Body of pancreas (tissue), 4 donors: ENCODE measurements around the gene GDPD4.

Source experiments
- POLR2A ChIP-seq, 3 donors: fragments of 450-650 bp; IDR thresholded peaks; one replicate each; pipeline ENCODE4 v1.6.1; 2016; ENCODE audit warnings: antibody characterized with exemption in 3 of 3, mild to moderate bottlenecking in 2 of 3
- TF ChIP-seq, protein P1 (sequence below), 7 experiments: fragments of 450-650 bp in 4 of 7; fragments of 200-600 bp in 3 of 7; sonication (generic) in 3 of 7; IDR thresholded peaks; one replicate each; pipeline ENCODE4 v1.5.1; 2016 to 2019; ENCODE audit warnings: antibody characterized with exemption in 7 of 7

- TF ChIP-seq, protein P1, sequence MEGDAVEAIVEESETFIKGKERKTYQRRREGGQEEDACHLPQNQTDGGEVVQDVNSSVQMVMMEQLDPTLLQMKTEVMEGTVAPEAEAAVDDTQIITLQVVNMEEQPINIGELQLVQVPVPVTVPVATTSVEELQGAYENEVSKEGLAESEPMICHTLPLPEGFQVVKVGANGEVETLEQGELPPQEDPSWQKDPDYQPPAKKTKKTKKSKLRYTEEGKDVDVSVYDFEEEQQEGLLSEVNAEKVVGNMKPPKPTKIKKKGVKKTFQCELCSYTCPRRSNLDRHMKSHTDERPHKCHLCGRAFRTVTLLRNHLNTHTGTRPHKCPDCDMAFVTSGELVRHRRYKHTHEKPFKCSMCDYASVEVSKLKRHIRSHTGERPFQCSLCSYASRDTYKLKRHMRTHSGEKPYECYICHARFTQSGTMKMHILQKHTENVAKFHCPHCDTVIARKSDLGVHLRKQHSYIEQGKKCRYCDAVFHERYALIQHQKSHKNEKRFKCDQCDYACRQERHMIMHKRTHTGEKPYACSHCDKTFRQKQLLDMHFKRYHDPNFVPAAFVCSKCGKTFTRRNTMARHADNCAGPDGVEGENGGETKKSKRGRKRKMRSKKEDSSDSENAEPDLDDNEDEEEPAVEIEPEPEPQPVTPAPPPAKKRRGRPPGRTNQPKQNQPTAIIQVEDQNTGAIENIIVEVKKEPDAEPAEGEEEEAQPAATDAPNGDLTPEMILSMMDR (IDR thresholded peaks at IDR 0.05) = no peak
- no peak for TF ChIP-seq POLR2A (IDR thresholded peaks at IDR 0.05)
Measured at GRCh38 chr11:77206264-77207018, 95.0 kb downstream of the GDPD4 start.
